ENCODE results near the gene MDK.

The MDK gene

DNA sequence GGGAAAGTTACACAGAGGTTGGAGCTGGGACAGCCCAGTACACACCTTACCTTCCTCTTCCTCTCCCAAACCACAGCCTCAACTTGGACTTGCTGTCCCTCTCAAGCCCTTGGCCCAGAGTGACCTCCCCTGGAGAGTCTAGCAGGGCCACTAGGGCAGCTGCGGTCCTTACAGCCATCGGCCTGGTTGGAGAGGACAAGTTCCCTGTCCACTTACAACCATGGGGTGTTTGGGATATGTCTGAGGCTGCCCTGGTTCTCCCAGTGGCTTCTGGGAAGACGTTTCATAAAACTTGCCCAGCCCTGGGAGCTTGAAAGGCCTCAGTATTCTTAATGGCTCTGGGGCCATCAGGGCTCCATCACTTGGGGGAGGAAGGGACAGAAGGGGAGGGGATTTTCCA lies 47.3 kb upstream of the MDK start:
- TF ChIP-seq TRIM28 (IDR thresholded peaks at IDR 0.05; ENCODE audit: borderline replicate concordance, low read length) (no peak), ZFP37 (tag by site-specific recombination; IDR thresholded peaks at IDR 0.05) (no peak), ZBTB44 (tag by site-specific recombination; IDR thresholded peaks at IDR 0.05) (no peak)
- TF ChIP-seq, protein P1, sequence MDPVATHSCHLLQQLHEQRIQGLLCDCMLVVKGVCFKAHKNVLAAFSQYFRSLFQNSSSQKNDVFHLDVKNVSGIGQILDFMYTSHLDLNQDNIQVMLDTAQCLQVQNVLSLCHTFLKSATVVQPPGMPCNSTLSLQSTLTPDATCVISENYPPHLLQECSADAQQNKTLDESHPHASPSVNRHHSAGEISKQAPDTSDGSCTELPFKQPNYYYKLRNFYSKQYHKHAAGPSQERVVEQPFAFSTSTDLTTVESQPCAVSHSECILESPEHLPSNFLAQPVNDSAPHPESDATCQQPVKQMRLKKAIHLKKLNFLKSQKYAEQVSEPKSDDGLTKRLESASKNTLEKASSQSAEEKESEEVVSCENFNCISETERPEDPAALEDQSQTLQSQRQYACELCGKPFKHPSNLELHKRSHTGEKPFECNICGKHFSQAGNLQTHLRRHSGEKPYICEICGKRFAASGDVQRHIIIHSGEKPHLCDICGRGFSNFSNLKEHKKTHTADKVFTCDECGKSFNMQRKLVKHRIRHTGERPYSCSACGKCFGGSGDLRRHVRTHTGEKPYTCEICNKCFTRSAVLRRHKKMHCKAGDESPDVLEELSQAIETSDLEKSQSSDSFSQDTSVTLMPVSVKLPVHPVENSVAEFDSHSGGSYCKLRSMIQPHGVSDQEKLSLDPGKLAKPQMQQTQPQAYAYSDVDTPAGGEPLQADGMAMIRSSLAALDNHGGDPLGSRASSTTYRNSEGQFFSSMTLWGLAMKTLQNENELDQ (tag by site-specific recombination; IDR thresholded peaks at IDR 0.05; ENCODE audit: low read depth), result no peak
- ChIA-PET CTCF (interaction anchor here (0.7 to 1.4 kb wide), 3 partner anchors 10 to 25 kb away, joined by 5 to 6 read pairs (median 5); no protein-coding TSS in a partner anchor), POLR2A (no interaction called here)
- no peaks in the 10 kb centered on the region for H3K9me3 ChIP-seq (ENCODE audit: control insufficient read depth, insufficient read depth, low read depth, low read length)
- H3K4me1 ChIP-seq (ENCODE audit: control insufficient read depth, insufficient read depth, low read length), result peaks cover 5% of the 10 kb centered on the region; the same call in 1 of the 2 replicates
- no peak overlapping the region for H3K4me3 ChIP-seq (ENCODE audit: low read depth, low read length)
- no peak overlapping the region for H3K27ac ChIP-seq (ENCODE audit: extremely low read depth, low read depth, low read length)
- no peaks in the 10 kb centered on the region for H3K36me3 ChIP-seq (ENCODE audit: control insufficient read depth in 2 of 2, insufficient read depth in 1 of 2, low read length in 2 of 2)

DNA sequence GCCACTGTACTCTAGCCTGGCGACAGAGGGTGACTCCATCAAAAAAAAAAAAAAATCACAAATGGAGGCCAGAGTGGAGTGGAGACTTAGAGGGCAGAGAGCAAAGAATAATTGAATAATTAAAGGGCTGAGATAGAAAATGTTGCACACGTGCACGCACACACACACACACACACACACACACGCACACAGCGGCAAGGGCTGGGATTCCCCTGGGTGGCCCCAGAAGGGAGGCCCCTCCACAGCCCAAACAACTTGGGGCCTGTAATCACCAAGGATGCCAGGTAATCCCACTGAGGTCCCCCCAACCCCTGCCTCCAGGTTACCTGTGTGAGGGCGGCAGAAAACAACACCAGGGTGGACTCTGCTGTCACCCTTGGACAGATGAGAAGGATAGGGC lies 46.2 kb upstream of the MDK start:
- CTCF ChIA-PET, result interaction anchor here (0.6 to 1.3 kb wide), 4 partner anchors 9 to 88 kb away, joined by 3 to 6 read pairs (median 4); no protein-coding TSS in a partner anchor
- H3K4me1 ChIP-seq (ENCODE audit: control insufficient read depth, insufficient read depth, low read length), result peaks cover 6% of the 10 kb centered on the region; the same call in 1 of the 2 replicates
- H3K9me3 ChIP-seq (ENCODE audit: control insufficient read depth, insufficient read depth, low read depth, low read length), result no peaks in the 10 kb centered on the region
- no peak overlapping the region for H3K4me3 ChIP-seq (ENCODE audit: low read depth, low read length)
- POLR2A ChIA-PET, result no interaction called here
- H3K27ac ChIP-seq (ENCODE audit: extremely low read depth, low read depth, low read length), result no peak overlapping the region
- H3K36me3 ChIP-seq (ENCODE audit: control insufficient read depth in 2 of 2, insufficient read depth in 1 of 2, low read length in 2 of 2), result no peaks in the 10 kb centered on the region
- no peak for TF ChIP-seq ZNF768 (tag by site-specific recombination; IDR thresholded peaks at IDR 0.05)
- no peak for TF ChIP-seq ZNF416 (tag by site-specific recombination; IDR thresholded peaks at IDR 0.05)
- TF ChIP-seq ZNF266 (tag by site-specific recombination; IDR thresholded peaks at IDR 0.05; ENCODE audit: low read depth), result no peak
- TF ChIP-seq ZNF148 (tag by site-specific recombination; IDR thresholded peaks at IDR 0.05; ENCODE audit: borderline replicate concordance), result no peak
- TF ChIP-seq ZSCAN16 (tag by site-specific recombination; IDR thresholded peaks at IDR 0.05), result no peak
- TF ChIP-seq, protein P2, sequence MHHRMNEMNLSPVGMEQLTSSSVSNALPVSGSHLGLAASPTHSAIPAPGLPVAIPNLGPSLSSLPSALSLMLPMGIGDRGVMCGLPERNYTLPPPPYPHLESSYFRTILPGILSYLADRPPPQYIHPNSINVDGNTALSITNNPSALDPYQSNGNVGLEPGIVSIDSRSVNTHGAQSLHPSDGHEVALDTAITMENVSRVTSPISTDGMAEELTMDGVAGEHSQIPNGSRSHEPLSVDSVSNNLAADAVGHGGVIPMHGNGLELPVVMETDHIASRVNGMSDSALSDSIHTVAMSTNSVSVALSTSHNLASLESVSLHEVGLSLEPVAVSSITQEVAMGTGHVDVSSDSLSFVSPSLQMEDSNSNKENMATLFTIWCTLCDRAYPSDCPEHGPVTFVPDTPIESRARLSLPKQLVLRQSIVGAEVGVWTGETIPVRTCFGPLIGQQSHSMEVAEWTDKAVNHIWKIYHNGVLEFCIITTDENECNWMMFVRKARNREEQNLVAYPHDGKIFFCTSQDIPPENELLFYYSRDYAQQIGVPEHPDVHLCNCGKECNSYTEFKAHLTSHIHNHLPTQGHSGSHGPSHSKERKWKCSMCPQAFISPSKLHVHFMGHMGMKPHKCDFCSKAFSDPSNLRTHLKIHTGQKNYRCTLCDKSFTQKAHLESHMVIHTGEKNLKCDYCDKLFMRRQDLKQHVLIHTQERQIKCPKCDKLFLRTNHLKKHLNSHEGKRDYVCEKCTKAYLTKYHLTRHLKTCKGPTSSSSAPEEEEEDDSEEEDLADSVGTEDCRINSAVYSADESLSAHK (tag by site-specific recombination; IDR thresholded peaks at IDR 0.05), result no peak
- TF ChIP-seq, protein P3, sequence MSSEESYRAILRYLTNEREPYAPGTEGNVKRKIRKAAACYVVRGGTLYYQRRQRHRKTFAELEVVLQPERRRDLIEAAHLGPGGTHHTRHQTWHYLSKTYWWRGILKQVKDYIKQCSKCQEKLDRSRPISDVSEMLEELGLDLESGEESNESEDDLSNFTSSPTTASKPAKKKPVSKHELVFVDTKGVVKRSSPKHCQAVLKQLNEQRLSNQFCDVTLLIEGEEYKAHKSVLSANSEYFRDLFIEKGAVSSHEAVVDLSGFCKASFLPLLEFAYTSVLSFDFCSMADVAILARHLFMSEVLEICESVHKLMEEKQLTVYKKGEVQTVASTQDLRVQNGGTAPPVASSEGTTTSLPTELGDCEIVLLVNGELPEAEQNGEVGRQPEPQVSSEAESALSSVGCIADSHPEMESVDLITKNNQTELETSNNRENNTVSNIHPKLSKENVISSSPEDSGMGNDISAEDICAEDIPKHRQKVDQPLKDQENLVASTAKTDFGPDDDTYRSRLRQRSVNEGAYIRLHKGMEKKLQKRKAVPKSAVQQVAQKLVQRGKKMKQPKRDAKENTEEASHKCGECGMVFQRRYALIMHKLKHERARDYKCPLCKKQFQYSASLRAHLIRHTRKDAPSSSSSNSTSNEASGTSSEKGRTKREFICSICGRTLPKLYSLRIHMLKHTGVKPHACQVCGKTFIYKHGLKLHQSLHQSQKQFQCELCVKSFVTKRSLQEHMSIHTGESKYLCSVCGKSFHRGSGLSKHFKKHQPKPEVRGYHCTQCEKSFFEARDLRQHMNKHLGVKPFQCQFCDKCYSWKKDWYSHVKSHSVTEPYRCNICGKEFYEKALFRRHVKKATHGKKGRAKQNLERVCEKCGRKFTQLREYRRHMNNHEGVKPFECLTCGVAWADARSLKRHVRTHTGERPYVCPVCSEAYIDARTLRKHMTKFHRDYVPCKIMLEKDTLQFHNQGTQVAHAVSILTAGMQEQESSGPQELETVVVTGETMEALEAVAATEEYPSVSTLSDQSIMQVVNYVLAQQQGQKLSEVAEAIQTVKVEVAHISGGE (tag by site-specific recombination; conservative IDR thresholded peaks at IDR 0.05; ENCODE audit: low read depth), result no peak
- no peak for TF ChIP-seq KLF9 (tag by site-specific recombination; IDR thresholded peaks at IDR 0.05; ENCODE audit: low read depth)
- no peak for TF ChIP-seq ZNF341 (tag by site-specific recombination; IDR thresholded peaks at IDR 0.05; ENCODE audit: low read depth)
- TF ChIP-seq, protein P4, sequence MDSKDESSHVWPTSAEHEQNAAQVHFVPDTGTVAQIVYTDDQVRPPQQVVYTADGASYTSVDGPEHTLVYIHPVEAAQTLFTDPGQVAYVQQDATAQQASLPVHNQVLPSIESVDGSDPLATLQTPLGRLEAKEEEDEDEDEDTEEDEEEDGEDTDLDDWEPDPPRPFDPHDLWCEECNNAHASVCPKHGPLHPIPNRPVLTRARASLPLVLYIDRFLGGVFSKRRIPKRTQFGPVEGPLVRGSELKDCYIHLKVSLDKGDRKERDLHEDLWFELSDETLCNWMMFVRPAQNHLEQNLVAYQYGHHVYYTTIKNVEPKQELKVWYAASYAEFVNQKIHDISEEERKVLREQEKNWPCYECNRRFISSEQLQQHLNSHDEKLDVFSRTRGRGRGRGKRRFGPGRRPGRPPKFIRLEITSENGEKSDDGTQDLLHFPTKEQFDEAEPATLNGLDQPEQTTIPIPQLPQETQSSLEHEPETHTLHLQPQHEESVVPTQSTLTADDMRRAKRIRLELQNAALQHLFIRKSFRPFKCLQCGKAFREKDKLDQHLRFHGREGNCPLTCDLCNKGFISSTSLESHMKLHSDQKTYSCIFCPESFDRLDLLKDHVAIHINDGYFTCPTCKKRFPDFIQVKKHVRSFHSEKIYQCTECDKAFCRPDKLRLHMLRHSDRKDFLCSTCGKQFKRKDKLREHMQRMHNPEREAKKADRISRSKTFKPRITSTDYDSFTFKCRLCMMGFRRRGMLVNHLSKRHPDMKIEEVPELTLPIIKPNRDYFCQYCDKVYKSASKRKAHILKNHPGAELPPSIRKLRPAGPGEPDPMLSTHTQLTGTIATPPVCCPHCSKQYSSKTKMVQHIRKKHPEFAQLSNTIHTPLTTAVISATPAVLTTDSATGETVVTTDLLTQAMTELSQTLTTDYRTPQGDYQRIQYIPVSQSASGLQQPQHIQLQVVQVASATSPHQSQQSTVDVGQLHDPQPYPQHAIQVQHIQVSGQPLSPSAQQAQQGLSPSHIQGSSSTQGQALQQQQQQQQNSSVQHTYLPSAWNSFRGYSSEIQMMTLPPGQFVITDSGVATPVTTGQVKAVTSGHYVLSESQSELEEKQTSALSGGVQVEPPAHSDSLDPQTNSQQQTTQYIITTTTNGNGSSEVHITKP (tag by site-specific recombination; IDR thresholded peaks at IDR 0.05), result no peak
- no peak for TF ChIP-seq BCL11A (tag by site-specific recombination; IDR thresholded peaks at IDR 0.05; ENCODE audit: low read depth)
- no peak for TF ChIP-seq ZNF747 (tag by site-specific recombination; IDR thresholded peaks at IDR 0.05)
